Ishikawa (cell line): ENCODE data around the gene PDCD6IP.

Source experiments
- EGR1 ChIP-seq: IDR thresholded peaks from 2 replicates; pipeline ENCODE4 v1.6.1; 2012
- EP300 ChIP-seq: IDR thresholded peaks from 2 replicates; pipeline ENCODE4 v1.6.1; 2012; ENCODE audit warnings: borderline replicate concordance
- NFIC ChIP-seq: IDR thresholded peaks from 2 replicates; pipeline ENCODE4 v1.6.1; 2012
- TAF1 ChIP-seq: IDR thresholded peaks from 2 replicates; pipeline ENCODE4 v1.6.1; 2012; ENCODE audit warnings: low read depth, mild to moderate bottlenecking

DNA sequence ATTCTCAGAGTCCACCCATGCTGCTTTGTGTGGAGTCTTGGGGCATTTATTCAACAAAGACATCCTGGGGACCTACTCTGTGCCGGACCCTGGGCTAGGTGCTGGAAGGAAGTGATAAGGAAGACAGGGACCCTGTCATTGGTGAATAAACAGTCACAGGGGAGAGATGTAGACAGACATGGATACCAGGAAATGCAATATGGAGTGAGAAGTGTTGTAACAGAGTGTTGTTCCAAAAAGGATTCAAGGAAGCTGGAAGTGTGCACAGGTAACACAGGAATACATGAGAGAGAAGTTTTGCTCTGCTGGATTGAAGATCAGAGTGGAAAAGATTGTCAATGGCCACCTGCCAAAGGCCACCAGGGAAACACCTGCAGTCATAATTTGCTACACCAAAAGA lies 89.0 kb downstream of the PDCD6IP start:
- TF ChIP-seq EP300 (no peak), NFIC (no peak), TAF1 (no peak), EGR1 (no peak)
